ENCODE measurements around the gene IFIH1. TPM values are rescaled to one million over a fixed set of nuclear protein-coding genes. Genes with fewer than 3 reads are reported as not detected.

IFIH1 gene
- total and polyA plus RNA-seq, 2 donors (not counting 3 experiments of a cell fraction or from before 2014, with no cell fraction given): 1.3 to 6.9 TPM

- Histone ChIP-seq H3K4me3 (replicated peaks in 1 of 3; ENCODE audit: insufficient read depth in 1 of 3, low read depth in 1 of 3, low read length in 3 of 3) (no peak overlapping the region), H3K27me3 (ENCODE audit: control insufficient read depth in 2 of 2, insufficient read depth in 2 of 2, low read length in 2 of 2) (peaks cover 6 to 9% of the 10 kb centered on the region in 2 experiments), H3K9ac (replicated peaks; ENCODE audit: extremely low read depth, insufficient read depth, low read length) (no peak overlapping the region), H3K27ac (ENCODE audit: insufficient read depth, low read depth, low read length) (no peak overlapping the region), H4K20me1 (replicated peaks; ENCODE audit: control insufficient read depth, extremely low read depth, insufficient read depth, low read length) (no peaks in the 10 kb centered on the region), H3K79me2 (ENCODE audit: control insufficient read depth, insufficient read depth, low read length) (no peaks in the 10 kb centered on the region), H3K9me1 (replicated peaks; ENCODE audit: control insufficient read depth, extremely low read depth, insufficient read depth, low read length) (no peaks in the 10 kb centered on the region), H2AFZ (ENCODE audit: low read depth, low read length) (no peak overlapping the region), H3K36me3 (ENCODE audit: control insufficient read depth in 2 of 2, extremely low read depth in 1 of 2, insufficient read depth in 2 of 2, low read length in 2 of 2) (no peaks in the 10 kb centered on the region), H3K9me3 (replicated peaks; ENCODE audit: control insufficient read depth, insufficient read depth, low read length) (no peaks in the 10 kb centered on the region), H3K4me1 (ENCODE audit: control insufficient read depth, extremely low read depth, insufficient read depth, low read length) (peaks cover 4% of the 10 kb centered on the region), H3K4me2 (ENCODE audit: insufficient read depth, low read length) (no peak overlapping the region)
- ChIA-PET POLR2A (no interaction called here), CTCF (no interaction called here)
- intact Hi-C loops (cut with micrococcal nuclease): no loop called here
- dilution Hi-C loops (cut with MboI; ENCODE audit: extremely low pct_ligation_motif_present, low sequenced_read_pairs): no loop called here
- TF ChIP-seq FOS (IDR thresholded peaks at IDR 0.05; ENCODE audit: borderline replicate concordance, insufficient read depth, low read length): no peak
- TF ChIP-seq, protein P1, sequence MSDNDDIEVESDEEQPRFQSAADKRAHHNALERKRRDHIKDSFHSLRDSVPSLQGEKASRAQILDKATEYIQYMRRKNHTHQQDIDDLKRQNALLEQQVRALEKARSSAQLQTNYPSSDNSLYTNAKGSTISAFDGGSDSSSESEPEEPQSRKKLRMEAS (IDR thresholded peaks at IDR 0.05; ENCODE audit: insufficient read depth, insufficient read length): no peak
- TF ChIP-seq JUN (IDR thresholded peaks at IDR 0.05; ENCODE audit: borderline replicate concordance, insufficient read depth, insufficient read length, low read depth): no peak
- no peak for TF ChIP-seq POLR2A (IDR thresholded peaks at IDR 0.05; ENCODE audit: low read depth, low read length)
- no peak for TF ChIP-seq POLR2AphosphoS5 (IDR thresholded peaks at IDR 0.05; ENCODE audit: insufficient read depth, low read depth, low read length)
- no peak for TF ChIP-seq EZH2 (IDR thresholded peaks at IDR 0.05; ENCODE audit: borderline replicate concordance, low read depth, low read length, severe bottlenecking)
- TF ChIP-seq MYC (IDR thresholded peaks at IDR 0.05; ENCODE audit: low read depth, low read length): no peak
- no peak for TF ChIP-seq GATA2 (IDR thresholded peaks at IDR 0.05; ENCODE audit: insufficient read depth, insufficient read length, low read depth, low read length)
- BruUV-seq (replicated peaks): no TSS peak
- FAIRE-seq: no peak
- no peak for DNase-seq (ENCODE audit: low read depth, low spot score)
Measured at GRCh38 chr2:162340822-162341221, 22.3 kb upstream of the IFIH1 start.

DNA sequence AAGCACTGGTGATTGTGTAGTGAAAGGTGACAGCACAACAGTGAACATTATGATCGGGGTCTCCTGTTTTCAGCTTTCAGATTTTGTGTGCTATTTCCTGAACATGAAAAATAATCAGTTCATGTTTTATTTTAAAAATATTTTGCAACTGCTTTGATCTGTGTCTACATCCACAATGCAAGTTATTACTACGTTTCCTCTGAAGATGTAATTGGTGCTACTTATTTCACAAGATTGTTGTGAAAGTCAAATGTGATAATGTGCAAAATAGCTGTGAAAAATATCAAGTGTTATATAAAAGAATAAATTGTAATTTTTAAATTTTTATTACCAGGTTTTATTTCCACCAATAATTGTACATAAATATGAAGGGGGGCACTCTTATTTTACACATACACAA lies 19.4 kb upstream of the IFIH1 start:
- no peak overlapping the region for H3K4me2 ChIP-seq (ENCODE audit: insufficient read depth, low read length)
- DNase-seq (ENCODE audit: low read depth, low spot score) (no peak), FAIRE-seq (no peak)
- no peak overlapping the region for H3K4me3 ChIP-seq (replicated peaks in 1 of 3; ENCODE audit: insufficient read depth in 1 of 3, low read depth in 1 of 3, low read length in 3 of 3)
- no peaks in the 10 kb centered on the region for H3K9me1 ChIP-seq (replicated peaks; ENCODE audit: control insufficient read depth, extremely low read depth, insufficient read depth, low read length)
- no peak overlapping the region for H2AFZ ChIP-seq (ENCODE audit: low read depth, low read length)
- H3K36me3 ChIP-seq (ENCODE audit: control insufficient read depth in 2 of 2, extremely low read depth in 1 of 2, insufficient read depth in 2 of 2, low read length in 2 of 2): no peaks in the 10 kb centered on the region
- no TSS peak for BruUV-seq (replicated peaks)
- dilution Hi-C loops (cut with MboI; ENCODE audit: extremely low pct_ligation_motif_present, low sequenced_read_pairs) (no loop called here), intact Hi-C loops (cut with micrococcal nuclease) (no loop called here)
- CTCF ChIA-PET: interaction anchor here (1.0 to 1.7 kb wide), 2 partner anchors 10 to 40 kb away, joined by 4 read pairs; no protein-coding TSS in a partner anchor
- H3K27ac ChIP-seq (ENCODE audit: insufficient read depth, low read depth, low read length): no peak overlapping the region
- TF ChIP-seq POLR2AphosphoS5 (IDR thresholded peaks at IDR 0.05; ENCODE audit: insufficient read depth, low read depth, low read length) (no peak), EZH2 (IDR thresholded peaks at IDR 0.05; ENCODE audit: borderline replicate concordance, low read depth, low read length, severe bottlenecking) (no peak)
- H3K27me3 ChIP-seq (ENCODE audit: control insufficient read depth in 2 of 2, insufficient read depth in 2 of 2, low read length in 2 of 2): peaks cover 7 to 8% of the 10 kb centered on the region in 2 experiments
- no peaks in the 10 kb centered on the region for H3K9me3 ChIP-seq (replicated peaks; ENCODE audit: control insufficient read depth, insufficient read depth, low read length)
- no peaks in the 10 kb centered on the region for H4K20me1 ChIP-seq (replicated peaks; ENCODE audit: control insufficient read depth, extremely low read depth, insufficient read depth, low read length)
- no peaks in the 10 kb centered on the region for H3K4me1 ChIP-seq (ENCODE audit: control insufficient read depth, extremely low read depth, insufficient read depth, low read length)
- H3K9ac ChIP-seq (replicated peaks; ENCODE audit: extremely low read depth, insufficient read depth, low read length): no peak overlapping the region
- H3K79me2 ChIP-seq (ENCODE audit: control insufficient read depth, insufficient read depth, low read length): no peaks in the 10 kb centered on the region
- POLR2A ChIA-PET: no interaction called here

All from endothelial cell of umbilical vein (primary cell).